Right kidney (tissue), 1 donor: Measurements from ENCODE around the gene SYNM.

Source experiments
- DNase-seq: peaks from one replicate; pipeline ENCODE4 v3.0.0-alpha.2; 2016

The SYNM gene

DNA sequence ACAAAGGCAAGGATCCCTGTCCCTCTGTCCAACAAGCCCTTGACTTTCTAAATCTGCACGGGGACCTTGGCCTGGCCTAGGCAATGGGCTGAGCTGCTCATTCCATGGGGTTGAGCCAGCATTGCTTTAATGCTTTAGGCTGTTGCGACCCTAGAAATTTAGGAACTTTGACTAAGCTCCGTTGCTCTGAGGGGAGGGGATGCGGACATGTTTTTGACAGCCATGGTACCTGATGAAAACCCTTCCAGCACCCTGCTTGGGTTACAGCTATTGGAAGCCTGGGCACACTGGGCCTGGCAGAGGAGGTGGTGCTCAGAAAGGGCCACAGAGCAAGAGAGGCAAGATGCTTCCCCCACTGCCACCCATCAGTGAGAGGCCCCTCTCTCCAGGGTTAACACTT is 37.1 kb downstream of the SYNM start:
- DNase-seq: no peak

DNA sequence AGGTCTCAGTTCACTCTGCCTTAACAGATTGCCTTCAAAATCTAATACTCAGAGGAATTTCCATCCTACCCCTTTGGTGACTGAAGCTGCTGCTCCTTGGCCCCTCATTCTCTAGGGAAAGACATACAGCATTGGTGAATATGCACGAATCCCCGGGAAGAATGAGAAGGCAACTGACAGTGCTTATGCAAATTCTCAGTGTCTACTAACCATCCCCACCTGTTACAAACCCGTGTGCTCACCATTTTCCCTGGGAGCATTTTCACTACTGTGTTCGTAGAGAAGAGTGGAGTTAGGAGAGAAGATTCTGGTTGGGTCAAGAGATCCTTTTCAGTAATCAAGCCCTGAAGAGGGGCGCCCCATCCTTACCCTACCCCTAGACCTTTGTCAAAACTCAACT is 37.7 kb downstream of the SYNM start:
- no peak for DNase-seq

DNA sequence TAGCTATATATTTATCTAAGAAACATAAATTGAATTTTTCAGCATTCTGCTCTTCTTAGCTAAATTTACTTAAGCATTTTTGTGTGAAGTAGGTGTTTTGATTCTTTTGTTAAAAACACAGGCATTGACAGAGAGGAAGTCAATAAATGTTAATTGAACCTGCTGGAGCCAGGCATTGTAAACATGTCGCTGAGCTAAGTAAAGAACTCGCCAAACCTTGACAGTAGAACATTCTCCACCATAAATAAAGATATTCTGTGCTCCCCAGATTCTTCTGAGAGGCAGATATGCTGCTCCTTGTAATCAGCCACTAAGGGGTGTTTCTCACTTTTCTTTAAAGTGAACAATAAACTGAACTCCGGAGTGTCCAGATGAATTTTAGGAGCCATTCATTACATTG is 38.4 kb downstream of the SYNM start:
- no peak for DNase-seq

DNA sequence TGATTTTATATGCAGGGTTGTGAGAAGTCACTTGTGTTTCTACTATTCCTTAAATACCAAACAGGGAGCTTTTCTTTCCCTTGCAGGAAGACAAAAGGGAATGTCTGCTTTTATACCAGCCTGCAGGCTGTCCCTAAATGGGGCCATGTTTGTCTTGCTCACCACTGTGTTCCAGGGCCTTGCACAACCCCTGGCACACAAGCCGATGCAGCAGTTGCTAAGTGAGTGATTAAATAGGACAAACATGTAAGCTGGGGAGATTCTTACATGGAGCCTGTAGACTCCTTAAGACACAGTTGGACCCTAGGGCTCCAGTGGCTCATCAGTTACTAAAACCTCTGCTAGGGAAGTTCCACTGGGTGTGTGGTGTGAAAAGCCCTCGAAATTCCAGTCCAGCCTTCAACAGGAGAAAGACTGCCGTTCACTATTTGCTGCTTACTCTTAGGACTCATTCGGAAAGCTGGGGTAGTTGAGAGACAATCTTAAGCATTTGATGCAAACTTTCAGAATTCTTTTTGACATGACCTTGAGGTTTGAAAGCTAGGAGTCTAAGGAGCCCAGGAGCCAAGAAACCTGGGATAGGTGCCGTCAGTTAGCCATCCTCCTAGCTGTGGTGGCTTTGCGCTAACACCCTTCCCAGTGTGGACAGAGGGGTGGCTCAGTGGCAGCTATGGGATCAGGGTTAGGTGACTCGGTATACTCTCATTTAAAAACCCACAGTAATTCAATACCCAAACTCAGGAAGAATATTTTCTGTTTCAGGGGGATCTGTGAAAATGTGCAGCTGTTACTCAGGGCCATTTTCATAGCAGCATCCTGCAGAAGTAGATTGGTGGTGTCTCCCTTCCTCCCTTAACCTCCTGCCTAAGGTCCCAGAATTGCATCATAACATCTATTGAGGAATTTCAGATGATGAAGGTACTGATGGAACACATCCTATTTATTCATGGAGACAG is 39.1 kb downstream of the SYNM start:
- DNase-seq: no peak

DNA sequence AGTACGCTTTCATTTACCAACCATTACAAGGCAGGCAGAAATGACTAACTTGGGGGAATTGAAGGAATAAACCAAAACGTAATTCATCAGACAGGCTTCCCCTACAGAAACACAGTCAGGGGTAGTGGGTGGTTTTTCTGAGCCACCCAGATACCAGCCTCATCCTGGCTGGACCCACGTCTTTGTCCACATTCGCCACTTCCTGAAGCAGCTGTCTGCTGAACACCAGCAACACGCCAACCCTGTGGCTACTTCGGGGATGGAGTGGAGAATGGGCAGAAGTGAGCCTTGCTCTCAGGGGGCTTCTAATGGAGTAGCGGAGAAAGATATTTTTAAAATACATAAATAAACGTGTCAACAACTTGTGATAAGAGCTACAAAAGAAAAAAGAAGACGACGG is 40.1 kb downstream of the SYNM start:
- DNase-seq: no peak

DNA sequence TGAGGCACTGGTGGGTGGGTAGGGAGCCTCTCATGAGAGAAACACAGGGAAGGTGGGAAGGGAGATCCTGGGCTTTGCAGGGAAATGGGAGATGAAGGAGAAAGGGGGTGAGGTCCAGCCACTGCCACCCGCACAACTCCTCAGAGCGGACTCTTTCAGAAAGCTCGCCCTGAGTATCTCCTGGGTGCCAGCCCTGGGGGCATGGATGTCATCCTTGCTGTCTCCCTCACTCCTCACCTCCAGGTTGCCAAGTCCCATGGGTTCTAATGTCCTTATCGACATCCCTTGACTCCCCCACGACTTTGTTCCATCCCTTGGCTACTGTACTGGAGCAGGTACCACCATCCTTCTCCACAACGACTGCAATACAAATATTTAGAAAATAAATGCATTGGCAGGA is 40.9 kb downstream of the SYNM start:
- DNase-seq: no peak

DNA sequence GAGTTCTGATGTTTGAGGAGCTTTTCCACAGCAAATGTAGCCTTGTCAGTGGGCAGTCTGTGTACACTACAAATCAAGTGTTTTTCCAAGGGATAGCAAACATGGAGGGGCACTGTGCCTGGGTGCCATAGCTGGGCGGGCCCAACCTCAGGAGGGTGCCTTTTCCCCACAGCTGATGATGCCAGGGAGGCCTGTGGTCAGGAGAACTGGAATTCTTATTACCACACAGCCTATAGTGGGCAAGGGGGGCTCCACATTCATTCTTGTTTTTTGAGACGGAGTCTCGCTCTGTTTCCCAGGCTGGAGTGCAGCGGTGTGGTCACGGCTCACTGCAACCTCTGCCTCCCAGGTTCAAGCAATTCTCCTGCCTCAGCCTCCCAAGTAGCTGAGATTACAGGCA is 41.8 kb downstream of the SYNM start:
- DNase-seq: no peak

DNA sequence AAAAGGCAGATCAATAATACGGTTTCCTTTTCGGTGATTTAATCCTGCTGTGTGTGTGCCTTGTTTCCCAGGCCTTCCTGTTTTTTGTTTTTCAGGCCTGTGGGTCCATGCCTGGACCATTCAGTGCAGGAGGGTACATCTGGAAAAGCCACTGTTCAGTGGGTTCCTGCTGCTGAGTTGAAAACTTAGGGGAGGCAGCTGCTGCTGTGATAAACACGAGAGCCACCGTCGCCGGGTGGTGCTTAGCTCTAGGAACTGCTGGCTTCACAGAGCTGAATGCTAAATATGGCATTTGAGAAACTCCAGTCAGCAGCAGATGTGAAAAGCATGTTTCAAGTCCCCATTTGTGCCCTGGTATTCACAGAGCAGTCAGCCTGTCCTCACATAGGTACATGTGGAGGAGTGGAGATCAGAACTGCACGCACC is 44.0 kb downstream of the SYNM start:
- no peak for DNase-seq

DNA sequence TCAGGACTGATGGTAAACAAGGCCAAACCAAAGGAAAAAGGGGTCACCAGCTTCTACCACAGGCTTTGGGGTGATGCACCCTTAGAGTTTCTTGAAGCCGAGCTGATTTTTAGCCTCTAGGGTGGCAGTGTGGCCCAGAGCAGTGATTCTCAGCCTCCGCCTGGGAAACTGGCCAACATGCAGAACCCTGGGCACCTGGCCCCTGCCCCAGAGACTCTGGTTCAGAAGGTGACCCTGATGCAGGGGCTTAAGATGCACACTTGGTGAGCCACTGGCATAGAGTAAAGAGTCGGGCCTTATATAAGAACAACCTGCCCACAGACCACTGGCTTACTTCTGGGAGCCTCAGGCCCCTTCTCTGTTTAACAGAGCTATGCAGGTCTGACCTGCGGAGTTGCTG is 44.5 kb downstream of the SYNM start:
- DNase-seq: no peak

DNA sequence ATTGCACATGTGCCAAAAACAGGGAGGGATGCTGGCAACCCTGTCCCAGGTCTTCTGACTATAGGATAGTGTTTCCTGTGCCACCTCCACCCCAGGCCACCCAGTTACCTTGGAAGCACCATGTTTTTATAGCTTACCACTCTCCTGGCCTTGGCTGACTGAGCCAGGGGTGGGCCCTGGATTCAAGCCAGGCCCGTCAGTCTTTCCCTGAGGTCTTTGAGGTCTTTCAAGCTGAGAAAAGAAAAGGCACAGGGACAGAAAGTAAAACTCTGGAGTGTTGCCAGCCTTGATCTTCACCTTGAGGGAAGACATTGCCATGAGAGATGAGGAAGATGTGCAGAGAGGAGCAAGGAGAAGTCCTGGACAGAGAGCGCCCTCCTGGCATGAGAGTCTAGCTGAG is 46.3 kb downstream of the SYNM start:
- no peak for DNase-seq

DNA sequence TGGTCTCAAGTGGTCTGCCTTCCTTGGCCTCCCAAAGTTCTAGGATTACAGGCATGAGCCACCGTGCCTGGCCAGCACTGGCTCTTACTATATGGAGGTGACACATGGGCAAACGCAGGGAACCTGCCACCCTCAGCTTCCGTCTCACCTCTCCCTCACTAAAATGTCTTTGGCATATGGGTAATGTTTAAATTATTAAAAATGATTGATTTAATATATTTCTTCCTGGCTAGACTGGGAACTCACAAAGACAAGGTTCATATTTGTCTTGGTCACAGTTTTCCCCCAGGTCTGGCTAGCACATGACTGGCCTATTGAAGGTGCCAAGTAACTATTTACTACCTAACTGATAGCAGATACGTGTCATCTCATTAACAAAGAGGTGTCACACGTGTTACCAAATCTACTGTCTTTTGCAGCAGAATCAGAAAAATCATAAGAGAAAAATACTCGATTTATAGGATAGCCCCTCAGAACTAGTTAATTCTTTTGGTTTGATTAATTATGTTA is 48.2 kb downstream of the SYNM start:
- no peak for DNase-seq

DNA sequence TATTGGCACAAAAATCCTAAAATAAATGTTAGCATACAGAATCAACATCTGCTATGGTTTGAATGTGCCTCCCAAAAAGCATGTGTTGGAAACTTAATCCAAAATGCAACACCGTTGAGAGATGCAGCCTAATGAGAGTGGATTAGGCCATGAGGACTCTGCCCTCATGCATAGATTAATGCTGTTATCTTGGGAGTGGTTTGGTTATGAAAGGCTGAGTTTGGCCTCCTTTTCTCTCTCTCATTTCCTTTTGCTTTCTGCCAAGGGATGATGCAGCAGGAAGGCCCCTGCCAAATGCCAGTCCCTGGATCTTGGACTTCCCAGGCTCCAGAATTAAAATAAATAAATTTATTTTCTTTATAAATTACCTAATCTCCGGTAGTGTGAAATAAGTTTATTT is 49.4 kb downstream of the SYNM start:
- DNase-seq: no peak

DNA sequence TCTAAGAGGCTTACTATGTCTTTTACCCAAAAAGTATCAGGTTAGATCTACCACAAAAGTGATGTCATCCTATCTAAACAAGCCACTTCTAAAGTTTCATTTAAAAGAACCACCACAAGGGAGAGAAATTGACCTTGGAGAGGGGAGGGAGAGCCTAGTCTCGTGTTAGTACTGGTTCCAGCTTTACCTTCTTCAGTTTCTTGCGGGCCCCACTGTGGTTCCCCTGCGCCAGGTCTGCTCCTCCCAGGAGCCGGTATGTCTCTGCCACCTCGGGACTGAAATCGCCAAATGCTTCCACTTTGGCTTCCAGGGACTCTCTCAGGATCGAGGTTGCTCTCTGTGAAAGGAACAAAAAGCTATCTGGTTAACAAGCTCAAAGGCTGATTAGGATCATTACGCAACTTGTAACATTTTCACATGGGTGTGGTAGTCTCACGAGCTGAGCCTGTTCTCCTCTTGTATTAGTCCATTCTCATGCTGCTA is 51.1 kb downstream of the SYNM start:
- DNase-seq: no peak

DNA sequence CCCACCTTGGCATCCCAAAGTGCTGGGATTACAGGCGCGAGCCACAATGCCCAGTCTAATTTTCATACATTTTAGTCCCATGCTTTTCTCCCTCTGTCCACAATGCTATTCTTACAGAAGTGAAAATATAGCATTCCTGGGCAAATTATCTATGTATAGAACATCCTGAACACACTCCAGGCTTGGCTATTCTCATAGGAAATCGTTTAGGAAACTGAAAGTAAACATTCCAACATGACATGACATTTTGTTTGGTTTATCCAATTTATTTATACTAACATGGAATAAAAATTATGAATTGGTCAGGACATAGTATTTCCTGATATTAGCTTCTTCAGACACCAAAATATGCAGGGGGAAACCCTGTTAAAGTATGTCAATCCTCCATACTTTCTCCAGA is 52.6 kb downstream of the SYNM start:
- DNase-seq: no peak

DNA sequence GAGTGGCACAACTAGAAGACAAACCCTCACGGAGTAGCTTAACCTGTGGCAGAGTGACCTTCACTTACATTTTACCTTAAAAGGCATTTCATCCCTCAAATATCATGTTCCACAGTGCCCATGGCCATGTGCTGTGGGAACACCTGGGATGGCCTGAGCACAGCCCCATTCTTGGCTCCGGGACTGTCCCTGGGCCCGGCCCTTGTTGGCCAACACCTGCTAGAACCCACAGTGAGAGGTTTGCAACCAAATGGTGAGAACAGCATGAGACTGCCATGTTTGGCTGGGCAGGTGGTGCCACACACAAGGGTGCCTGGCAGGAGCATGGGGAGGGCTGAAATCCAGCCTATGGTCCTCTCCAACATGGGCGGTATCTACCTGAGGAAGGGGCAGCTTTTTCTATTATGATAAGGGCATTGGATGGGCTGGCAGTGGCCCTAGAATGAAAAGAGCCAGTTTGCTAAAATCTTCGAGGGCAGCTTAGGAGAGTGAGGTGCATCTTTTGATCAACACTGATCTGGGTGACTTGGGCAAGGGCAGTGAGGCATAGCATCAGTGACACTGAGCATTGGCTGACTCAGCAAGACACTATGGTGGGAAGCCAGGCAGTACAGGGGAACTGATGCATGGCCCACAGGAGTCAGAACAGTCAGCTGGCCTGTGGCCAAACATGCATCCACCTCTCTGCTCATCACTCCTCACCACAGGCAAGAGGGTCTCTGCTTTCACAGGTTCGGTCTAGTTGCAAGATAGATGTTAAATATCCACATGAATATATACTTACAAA is 53.9 kb downstream of the SYNM start:
- no peak for DNase-seq

DNA sequence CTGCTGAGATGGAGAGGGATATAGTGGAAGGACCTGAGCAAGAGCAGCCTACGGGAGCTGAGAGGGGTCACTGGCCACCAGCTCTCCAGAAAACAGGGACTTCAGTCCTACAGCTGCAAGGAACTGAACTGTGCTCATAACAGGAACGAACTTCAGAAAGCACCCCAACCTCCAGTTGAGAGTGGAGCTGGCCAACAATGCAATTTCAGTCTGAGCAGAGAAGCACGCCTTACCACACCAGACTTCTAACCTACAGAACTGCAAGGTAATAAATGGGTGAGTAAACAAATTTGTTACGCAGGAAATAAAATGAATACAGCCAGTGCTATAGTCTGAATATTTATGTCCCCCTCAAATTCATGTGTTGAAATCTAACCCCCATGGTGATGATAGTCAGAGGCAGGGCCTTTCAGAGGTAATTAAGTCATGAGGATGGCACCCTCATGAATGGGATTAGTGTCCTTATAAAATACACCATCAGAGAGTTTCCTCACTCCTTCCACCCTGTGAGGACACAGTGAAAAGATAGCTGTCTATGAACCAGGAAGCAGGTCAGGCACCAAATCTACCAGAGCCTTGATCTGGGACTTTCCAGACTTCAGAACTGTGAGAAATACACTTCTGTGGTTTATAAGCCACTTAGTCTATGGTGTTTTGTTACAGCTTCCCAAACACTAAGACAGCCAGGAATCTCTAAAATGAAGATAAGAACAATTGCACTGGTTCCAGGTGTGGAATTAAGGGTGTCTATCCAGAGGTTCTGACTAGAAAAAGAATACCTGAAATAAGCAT is 58.6 kb downstream of the SYNM start:
- no peak for DNase-seq

DNA sequence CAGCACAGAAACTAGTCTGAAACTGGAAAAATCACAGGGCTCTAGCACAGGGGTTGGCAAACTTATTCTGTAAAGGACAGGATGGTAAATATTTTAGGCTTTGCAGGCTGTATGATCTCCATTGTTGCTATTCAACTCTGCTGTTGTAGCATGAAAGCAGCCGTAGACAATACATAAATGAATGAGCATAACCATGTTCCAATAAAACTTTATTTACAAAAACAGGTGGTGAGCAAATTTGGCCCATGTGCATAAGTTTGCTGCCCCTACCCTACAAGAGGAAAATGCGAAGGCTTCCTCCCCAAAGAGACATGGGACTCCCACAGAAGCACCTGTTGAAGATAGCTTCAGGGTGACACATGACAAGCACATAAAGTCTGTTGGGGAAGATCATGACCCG is 59.2 kb downstream of the SYNM start:
- no peak for DNase-seq

DNA sequence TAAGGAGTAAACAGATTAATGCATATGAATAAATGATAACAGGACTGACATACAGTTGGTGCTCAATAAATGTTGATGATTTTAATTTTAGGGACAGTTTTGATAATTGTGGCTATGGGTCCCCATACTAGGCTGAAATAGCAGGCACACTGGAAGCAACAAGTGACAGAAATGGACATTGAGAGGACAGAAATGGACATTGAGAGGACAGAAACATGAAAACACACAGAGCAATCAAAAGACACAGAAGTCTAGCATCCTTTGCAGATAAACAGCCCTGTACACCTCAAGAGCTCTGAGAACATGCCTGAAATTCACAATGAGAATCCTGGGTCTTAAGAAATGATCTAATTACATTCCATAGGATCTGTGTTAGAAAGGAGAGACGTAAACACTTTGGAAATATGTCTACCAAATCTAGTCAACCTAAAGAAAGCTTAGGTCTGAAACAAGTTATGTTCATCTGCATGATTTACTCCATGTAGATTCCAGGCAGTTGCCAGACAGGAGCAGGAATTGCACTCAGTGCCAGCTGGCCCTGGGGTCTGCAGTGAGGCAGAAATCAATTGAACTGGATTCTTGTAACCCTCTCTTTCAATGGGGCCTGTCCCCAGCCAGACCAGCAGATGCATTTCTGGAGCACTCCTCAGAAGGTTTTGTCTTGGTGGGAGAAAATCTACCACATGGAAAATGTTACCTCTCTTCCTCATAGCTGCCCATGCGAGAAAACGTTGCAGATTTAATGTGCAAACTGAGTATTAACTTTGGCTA is 60.3 kb downstream of the SYNM start:
- no peak for DNase-seq

DNA sequence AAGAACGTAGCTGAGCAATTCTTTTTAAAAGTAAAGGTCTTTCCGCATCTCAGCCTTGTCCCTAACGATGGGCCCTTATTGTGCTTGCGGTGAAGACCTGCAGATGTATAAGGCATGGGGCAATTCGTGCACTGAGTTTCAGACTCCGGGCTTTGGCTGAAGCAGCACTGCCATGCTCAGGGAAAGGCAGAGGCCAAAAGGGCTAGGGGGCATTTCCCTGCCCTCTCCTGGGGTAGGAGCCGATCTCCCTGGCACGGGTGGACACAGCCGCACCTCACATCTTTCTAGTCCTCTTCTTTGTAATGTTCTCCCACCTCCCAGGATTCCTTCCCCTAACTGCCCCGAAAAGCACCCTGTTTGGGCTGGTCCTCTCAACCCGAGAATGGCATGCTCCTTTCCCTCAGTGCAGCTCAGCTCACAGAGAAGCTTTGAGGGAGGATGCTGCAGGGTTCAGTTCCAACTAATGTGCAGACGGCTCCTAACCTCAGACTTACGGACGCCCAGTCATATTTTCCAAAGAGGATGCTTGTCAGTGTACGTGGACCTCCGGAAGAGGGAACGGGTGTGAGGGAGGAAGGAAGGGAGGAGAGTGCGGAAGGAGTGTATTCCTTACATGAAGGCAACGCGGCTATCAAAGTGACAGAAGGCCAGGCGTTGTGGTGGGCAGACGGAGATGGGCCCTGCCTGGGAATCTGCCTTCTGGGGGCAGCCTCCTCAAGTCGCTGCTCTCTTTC is 61.2 kb downstream of the SYNM start:
- DNase-seq: no peak

DNA sequence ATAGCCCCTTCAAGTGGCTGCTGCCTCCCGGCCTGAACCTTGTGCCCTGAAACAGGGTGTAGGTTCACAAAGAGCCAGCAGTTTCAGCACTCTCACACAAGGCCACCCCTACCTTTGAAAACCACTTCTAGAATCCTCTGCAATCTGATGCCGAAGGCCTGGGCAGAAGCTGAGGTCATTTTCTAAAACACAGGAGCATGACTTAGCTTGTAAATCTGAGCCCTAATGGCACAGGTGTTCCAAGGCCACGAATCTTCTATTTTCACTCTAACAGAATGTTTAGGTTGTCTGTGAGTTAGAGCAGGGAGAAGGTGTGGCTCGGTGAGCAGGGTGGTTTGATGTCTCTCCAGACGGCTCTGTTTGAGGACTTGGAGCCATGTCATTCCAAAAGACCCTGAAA is 62.3 kb downstream of the SYNM start:
- no peak for DNase-seq

DNA sequence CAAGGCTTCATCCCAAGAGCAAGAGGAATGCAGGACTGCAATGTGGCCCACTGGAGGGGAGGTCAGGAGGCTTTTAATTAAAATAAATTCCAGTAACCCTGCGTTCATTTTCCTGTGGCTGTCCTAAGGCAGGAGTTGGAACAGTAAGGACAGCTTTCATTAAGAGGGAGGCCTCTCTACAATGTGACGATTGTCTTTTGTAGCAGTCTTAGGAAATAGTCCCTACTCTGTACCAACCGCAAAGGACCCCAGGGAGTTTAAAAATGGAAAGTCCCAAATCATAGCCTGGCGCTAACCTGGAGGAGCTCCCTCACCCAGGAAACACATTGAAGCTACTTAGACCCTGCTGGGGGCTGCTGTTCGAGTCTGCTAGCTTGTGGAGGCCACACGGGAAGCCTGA is 62.8 kb downstream of the SYNM start:
- no peak for DNase-seq
